Measurements from ENCODE around the gene CSAD.

CSAD gene

GRCh38 chr12:53180220-53180930 is at the start of gene CSAD, which contains the start of gene ZNF740:
Gene CSAD, minus strand, starts transcription at chr12:53180925. Its CDS starts 7,455 bp downstream, at chr12:53173470.
Gene ZNF740, plus strand, starts transcription at chr12:53180722. Its CDS starts 1,262 bp downstream, at chr12:53181984.
- DNase-seq = peak; percentile 98

GRCh38 chr12:53230108-53230845 is 49.6 kb upstream of the CSAD start:
- no peak for DNase-seq

- no peak for DNase-seq
Measured at GRCh38 chr12:53229454-53229853, 48.7 kb upstream of the CSAD start.

- no peak for DNase-seq
Measured at GRCh38 chr12:53227836-53228235, 47.1 kb upstream of the CSAD start.

GRCh38 chr12:53227341-53227740 is 46.6 kb upstream of the CSAD start:
- DNase-seq = no peak

GRCh38 chr12:53226815-53227214 is 46.1 kb upstream of the CSAD start:
- DNase-seq = no peak

GRCh38 chr12:53225635-53226424 is 45.1 kb upstream of the CSAD start:
- DNase-seq = no peak

GRCh38 chr12:53224897-53225634 is 44.3 kb upstream of the CSAD start:
- DNase-seq = no peak

GRCh38 chr12:53224061-53224896 is 43.6 kb upstream of the CSAD start:
- DNase-seq = no peak

GRCh38 chr12:53223389-53224060 is 42.8 kb upstream of the CSAD start:
- DNase-seq = no peak

- DNase-seq = no peak
Measured at GRCh38 chr12:53222806-53223261, 42.1 kb upstream of the CSAD start.

GRCh38 chr12:53222170-53222721 is 41.5 kb upstream of the CSAD start:
- no peak for DNase-seq

- peak; percentile 51 for DNase-seq
Measured at GRCh38 chr12:53221203-53222080, 40.7 kb upstream of the CSAD start.

- peak; percentile 80 for DNase-seq
Measured at GRCh38 chr12:53220694-53221202, 40.0 kb upstream of the CSAD start.

- peak; percentile 79 for DNase-seq
Measured at GRCh38 chr12:53219956-53220693, 39.4 kb upstream of the CSAD start.

GRCh38 chr12:53219292-53219955 is 38.7 kb upstream of the CSAD start:
- peak; percentile 74 for DNase-seq

- DNase-seq = no peak
Measured at GRCh38 chr12:53218551-53219291, 38.0 kb upstream of the CSAD start.

Measured in stimulated activated CD4-positive, alpha-beta T cell treated with anti-CD3 and anti-CD28 coated beads, Interleukin-4, amount 100 ng/mL, for 1 hour (primary cell).